ENCODE data around the gene GP2. TPM values are rescaled to one million over a fixed set of nuclear protein-coding genes. Genes with fewer than 3 reads are reported as not detected.

Gene GP2
- total and polyA plus RNA-seq, 2 donors (not counting 1 experiment from before 2014, with no cell fraction given) = not detected

- H4K20me1 ChIP-seq (ENCODE audit: control insufficient read depth, insufficient read depth, low read length, poor library complexity, severe bottlenecking) = no peaks in the 10 kb centered on the region
- no peak overlapping the region for H3K27ac ChIP-seq (ENCODE audit: low read length in 2 of 2)
- H3K36me3 ChIP-seq (replicated peaks in 1 of 2; ENCODE audit: control extremely low read depth in 1 of 2, control insufficient read depth in 1 of 2, extremely low read depth in 1 of 2, insufficient read depth in 2 of 2, low read length in 1 of 2) = no peaks in the 10 kb centered on the region
- no peak overlapping the region for H3K9ac ChIP-seq (ENCODE audit: low read length)
- H3K4me3 Mint-ChIP-seq = no peak overlapping the region
- intact Hi-C loops (cut with micrococcal nuclease) = no loop called here
- no peaks in the 10 kb centered on the region for H3K4me1 ChIP-seq (ENCODE audit: control insufficient read depth in 2 of 2, insufficient read depth in 2 of 2, low read length in 2 of 2)
- ATAC-seq (ENCODE audit: low read depth) = no peak
- no peak overlapping the region for H3K4me2 ChIP-seq (replicated peaks; ENCODE audit: low read depth, low read length, poor library complexity, severe bottlenecking)
- WGBS (ENCODE audit: insufficient coverage) = 82% methylated on average over 3 of the region's 3 CpGs
- peaks cover 2% of the 10 kb centered on the region for H3K9me3 Mint-ChIP-seq (ENCODE audit: insufficient read depth)
- H3K4me3 ChIP-seq (ENCODE audit: control extremely low read depth in 1 of 5, extremely low read depth in 1 of 5, insufficient read depth in 1 of 5, low read depth in 2 of 5, low read length in 4 of 5) = no peak overlapping the region
- CTCF ChIA-PET = interaction anchor here (0.5 kb wide), 1 partner anchor 468 kb away, joined by 3 read pairs; no protein-coding TSS in a partner anchor
- POLR2A ChIA-PET = no interaction called here
- no peaks in the 10 kb centered on the region for H3K79me2 ChIP-seq (ENCODE audit: control insufficient read depth, insufficient read depth, low read length)
- peaks cover 0 to 2% (median 0%) of the 10 kb centered on the region in 3 donors for H3K9me3 ChIP-seq (ENCODE audit: control extremely low read depth in 1 of 3, control insufficient read depth in 2 of 3, insufficient read depth in 1 of 3, low read length in 2 of 3)
- H3K27me3 ChIP-seq (replicated peaks in 1 of 4; ENCODE audit: control extremely low read depth in 1 of 4, control insufficient read depth in 3 of 4, insufficient read depth in 4 of 4, low read length in 3 of 4) = no peaks in the 10 kb centered on the region
- H2AFZ ChIP-seq (ENCODE audit: insufficient read depth, low read depth, low read length, poor library complexity, severe bottlenecking) = no peak overlapping the region
- no peaks in the 10 kb centered on the region for H3K4me1 Mint-ChIP-seq
- peaks cover 3% of the 10 kb centered on the region for H3K27me3 Mint-ChIP-seq
- no peak for TF ChIP-seq CTCF (IDR thresholded peaks at IDR 0.05)
- H3K27ac Mint-ChIP-seq = no peak overlapping the region
- no peak for DNase-seq
Measured at GRCh38 chr16:20326321-20326720, 992 bp downstream of the GP2 start.

- Mint-ChIP-seq H3K9me3 (ENCODE audit: insufficient read depth) (peaks cover 2% of the 10 kb centered on the region), H3K27me3 (peaks cover 5% of the 10 kb centered on the region), H3K27ac (no peak overlapping the region), H3K4me3 (no peak overlapping the region), H3K4me1 (no peaks in the 10 kb centered on the region)
- Histone ChIP-seq H3K36me3 (replicated peaks in 1 of 2; ENCODE audit: control extremely low read depth in 1 of 2, control insufficient read depth in 1 of 2, extremely low read depth in 1 of 2, insufficient read depth in 2 of 2, low read length in 1 of 2) (no peaks in the 10 kb centered on the region), H3K27ac (ENCODE audit: low read length in 2 of 2) (no peak overlapping the region), H3K9ac (ENCODE audit: low read length) (no peak overlapping the region), H4K20me1 (ENCODE audit: control insufficient read depth, insufficient read depth, low read length, poor library complexity, severe bottlenecking) (no peaks in the 10 kb centered on the region), H3K4me1 (ENCODE audit: control insufficient read depth in 2 of 2, insufficient read depth in 2 of 2, low read length in 2 of 2) (no peaks in the 10 kb centered on the region), H3K4me3 (ENCODE audit: control extremely low read depth in 1 of 5, extremely low read depth in 1 of 5, insufficient read depth in 1 of 5, low read depth in 2 of 5, low read length in 4 of 5) (no peak overlapping the region), H3K79me2 (ENCODE audit: control insufficient read depth, insufficient read depth, low read length) (no peaks in the 10 kb centered on the region), H3K4me2 (replicated peaks; ENCODE audit: low read depth, low read length, poor library complexity, severe bottlenecking) (no peak overlapping the region), H3K27me3 (replicated peaks in 1 of 4; ENCODE audit: control extremely low read depth in 1 of 4, control insufficient read depth in 3 of 4, insufficient read depth in 4 of 4, low read length in 3 of 4) (no peaks in the 10 kb centered on the region), H3K9me3 (ENCODE audit: control extremely low read depth in 1 of 3, control insufficient read depth in 2 of 3, insufficient read depth in 1 of 3, low read length in 2 of 3) (peaks cover 0 to 2% (median 0%) of the 10 kb centered on the region in 3 donors), H2AFZ (ENCODE audit: insufficient read depth, low read depth, low read length, poor library complexity, severe bottlenecking) (no peak overlapping the region)
- no peak for DNase-seq
- WGBS (ENCODE audit: insufficient coverage) = no CpG with 5 or more reads among the region's 3 CpGs
- TF ChIP-seq EZH2 (IDR thresholded peaks at IDR 0.05; ENCODE audit: borderline replicate concordance, insufficient read depth, low read depth, low read length, poor library complexity, severe bottlenecking) (no peak), CTCF (IDR thresholded peaks at IDR 0.05) (no peak)
- intact Hi-C loops (cut with micrococcal nuclease) = no loop called here
- ChIA-PET CTCF (no interaction called here), POLR2A (no interaction called here)
- ATAC-seq (ENCODE audit: low read depth) = no peak
Measured at GRCh38 chr16:20325005-20325404, 2.3 kb downstream of the GP2 start.
